ENCODE results near the gene ZNF354B. TPM values are rescaled to one million over a fixed set of nuclear protein-coding genes. Genes with fewer than 3 reads are reported as not detected.

The ZNF354B gene
- total and polyA plus RNA-seq, 2 of the 8 experiments (the other 6 are each of a cell fraction or from before 2014, with no cell fraction given) = 5.0 to 10.8 TPM

GRCh38 chr5:178861627-178862026 is 1.9 kb downstream of the ZNF354B start (continued):
- TF ChIP-seq, protein P1, sequence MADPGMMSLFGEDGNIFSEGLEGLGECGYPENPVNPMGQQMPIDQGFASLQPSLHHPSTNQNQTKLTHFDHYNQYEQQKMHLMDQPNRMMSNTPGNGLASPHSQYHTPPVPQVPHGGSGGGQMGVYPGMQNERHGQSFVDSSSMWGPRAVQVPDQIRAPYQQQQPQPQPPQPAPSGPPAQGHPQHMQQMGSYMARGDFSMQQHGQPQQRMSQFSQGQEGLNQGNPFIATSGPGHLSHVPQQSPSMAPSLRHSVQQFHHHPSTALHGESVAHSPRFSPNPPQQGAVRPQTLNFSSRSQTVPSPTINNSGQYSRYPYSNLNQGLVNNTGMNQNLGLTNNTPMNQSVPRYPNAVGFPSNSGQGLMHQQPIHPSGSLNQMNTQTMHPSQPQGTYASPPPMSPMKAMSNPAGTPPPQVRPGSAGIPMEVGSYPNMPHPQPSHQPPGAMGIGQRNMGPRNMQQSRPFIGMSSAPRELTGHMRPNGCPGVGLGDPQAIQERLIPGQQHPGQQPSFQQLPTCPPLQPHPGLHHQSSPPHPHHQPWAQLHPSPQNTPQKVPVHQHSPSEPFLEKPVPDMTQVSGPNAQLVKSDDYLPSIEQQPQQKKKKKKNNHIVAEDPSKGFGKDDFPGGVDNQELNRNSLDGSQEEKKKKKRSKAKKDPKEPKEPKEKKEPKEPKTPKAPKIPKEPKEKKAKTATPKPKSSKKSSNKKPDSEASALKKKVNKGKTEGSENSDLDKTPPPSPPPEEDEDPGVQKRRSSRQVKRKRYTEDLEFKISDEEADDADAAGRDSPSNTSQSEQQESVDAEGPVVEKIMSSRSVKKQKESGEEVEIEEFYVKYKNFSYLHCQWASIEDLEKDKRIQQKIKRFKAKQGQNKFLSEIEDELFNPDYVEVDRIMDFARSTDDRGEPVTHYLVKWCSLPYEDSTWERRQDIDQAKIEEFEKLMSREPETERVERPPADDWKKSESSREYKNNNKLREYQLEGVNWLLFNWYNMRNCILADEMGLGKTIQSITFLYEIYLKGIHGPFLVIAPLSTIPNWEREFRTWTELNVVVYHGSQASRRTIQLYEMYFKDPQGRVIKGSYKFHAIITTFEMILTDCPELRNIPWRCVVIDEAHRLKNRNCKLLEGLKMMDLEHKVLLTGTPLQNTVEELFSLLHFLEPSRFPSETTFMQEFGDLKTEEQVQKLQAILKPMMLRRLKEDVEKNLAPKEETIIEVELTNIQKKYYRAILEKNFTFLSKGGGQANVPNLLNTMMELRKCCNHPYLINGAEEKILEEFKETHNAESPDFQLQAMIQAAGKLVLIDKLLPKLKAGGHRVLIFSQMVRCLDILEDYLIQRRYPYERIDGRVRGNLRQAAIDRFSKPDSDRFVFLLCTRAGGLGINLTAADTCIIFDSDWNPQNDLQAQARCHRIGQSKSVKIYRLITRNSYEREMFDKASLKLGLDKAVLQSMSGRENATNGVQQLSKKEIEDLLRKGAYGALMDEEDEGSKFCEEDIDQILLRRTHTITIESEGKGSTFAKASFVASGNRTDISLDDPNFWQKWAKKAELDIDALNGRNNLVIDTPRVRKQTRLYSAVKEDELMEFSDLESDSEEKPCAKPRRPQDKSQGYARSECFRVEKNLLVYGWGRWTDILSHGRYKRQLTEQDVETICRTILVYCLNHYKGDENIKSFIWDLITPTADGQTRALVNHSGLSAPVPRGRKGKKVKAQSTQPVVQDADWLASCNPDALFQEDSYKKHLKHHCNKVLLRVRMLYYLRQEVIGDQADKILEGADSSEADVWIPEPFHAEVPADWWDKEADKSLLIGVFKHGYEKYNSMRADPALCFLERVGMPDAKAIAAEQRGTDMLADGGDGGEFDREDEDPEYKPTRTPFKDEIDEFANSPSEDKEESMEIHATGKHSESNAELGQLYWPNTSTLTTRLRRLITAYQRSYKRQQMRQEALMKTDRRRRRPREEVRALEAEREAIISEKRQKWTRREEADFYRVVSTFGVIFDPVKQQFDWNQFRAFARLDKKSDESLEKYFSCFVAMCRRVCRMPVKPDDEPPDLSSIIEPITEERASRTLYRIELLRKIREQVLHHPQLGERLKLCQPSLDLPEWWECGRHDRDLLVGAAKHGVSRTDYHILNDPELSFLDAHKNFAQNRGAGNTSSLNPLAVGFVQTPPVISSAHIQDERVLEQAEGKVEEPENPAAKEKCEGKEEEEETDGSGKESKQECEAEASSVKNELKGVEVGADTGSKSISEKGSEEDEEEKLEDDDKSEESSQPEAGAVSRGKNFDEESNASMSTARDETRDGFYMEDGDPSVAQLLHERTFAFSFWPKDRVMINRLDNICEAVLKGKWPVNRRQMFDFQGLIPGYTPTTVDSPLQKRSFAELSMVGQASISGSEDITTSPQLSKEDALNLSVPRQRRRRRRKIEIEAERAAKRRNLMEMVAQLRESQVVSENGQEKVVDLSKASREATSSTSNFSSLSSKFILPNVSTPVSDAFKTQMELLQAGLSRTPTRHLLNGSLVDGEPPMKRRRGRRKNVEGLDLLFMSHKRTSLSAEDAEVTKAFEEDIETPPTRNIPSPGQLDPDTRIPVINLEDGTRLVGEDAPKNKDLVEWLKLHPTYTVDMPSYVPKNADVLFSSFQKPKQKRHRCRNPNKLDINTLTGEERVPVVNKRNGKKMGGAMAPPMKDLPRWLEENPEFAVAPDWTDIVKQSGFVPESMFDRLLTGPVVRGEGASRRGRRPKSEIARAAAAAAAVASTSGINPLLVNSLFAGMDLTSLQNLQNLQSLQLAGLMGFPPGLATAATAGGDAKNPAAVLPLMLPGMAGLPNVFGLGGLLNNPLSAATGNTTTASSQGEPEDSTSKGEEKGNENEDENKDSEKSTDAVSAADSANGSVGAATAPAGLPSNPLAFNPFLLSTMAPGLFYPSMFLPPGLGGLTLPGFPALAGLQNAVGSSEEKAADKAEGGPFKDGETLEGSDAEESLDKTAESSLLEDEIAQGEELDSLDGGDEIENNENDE (IDR thresholded peaks at IDR 0.05; ENCODE audit: insufficient replicate concordance, low read length) = no peak
- TF ChIP-seq SIRT6 (IDR thresholded peaks at IDR 0.05; ENCODE audit: low read length) = no peak
- no peak for TF ChIP-seq KDM5A (IDR thresholded peaks at IDR 0.05; ENCODE audit: low read length)
- TF ChIP-seq GABPA (IDR thresholded peaks at IDR 0.05; ENCODE audit: borderline replicate concordance, insufficient read depth, low read length) = no peak
- TF ChIP-seq, protein P2, sequence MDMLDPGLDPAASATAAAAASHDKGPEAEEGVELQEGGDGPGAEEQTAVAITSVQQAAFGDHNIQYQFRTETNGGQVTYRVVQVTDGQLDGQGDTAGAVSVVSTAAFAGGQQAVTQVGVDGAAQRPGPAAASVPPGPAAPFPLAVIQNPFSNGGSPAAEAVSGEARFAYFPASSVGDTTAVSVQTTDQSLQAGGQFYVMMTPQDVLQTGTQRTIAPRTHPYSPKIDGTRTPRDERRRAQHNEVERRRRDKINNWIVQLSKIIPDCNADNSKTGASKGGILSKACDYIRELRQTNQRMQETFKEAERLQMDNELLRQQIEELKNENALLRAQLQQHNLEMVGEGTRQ (IDR thresholded peaks at IDR 0.05; ENCODE audit: low read length) = no peak
- TF ChIP-seq TEAD4 (IDR thresholded peaks at IDR 0.05; ENCODE audit: low read depth, low read length) = no peak
- TF ChIP-seq JUND (IDR thresholded peaks at IDR 0.05; ENCODE audit: low read length) = no peak
- TF ChIP-seq JUN (IDR thresholded peaks at IDR 0.05; ENCODE audit: low read depth, low read length) = no peak
- no peak for TF ChIP-seq CEBPB (IDR thresholded peaks at IDR 0.05; ENCODE audit: low read depth, low read length)
- no peak for TF ChIP-seq TAF1 (IDR thresholded peaks at IDR 0.05; ENCODE audit: low read depth, low read length)
- TF ChIP-seq RXRA (IDR thresholded peaks at IDR 0.05; ENCODE audit: insufficient read depth, low read depth, low read length) = no peak

Data from H1 (cell line).